HepG2 (cell line): ENCODE data around the gene ZCCHC17. TPM values are rescaled to one million over a fixed set of nuclear protein-coding genes. Genes with fewer than 3 reads are reported as not detected.
A peak's percentile ranks its signal among the peaks of the same experiment; 100 is the strongest.

Experiments
- CBFB ChIP-seq: sonication (generic); formaldehyde crosslinking; IDR thresholded peaks from 2 replicates; pipeline ENCODE4 v1.4.0; 2020; ENCODE audit warnings: missing genetic modification reagents
- CBX5 ChIP-seq: sonication (generic); formaldehyde crosslinking; IDR thresholded peaks from 2 replicates; pipeline ENCODE4 v1.4.0; 2020; ENCODE audit warnings: missing genetic modification reagents, borderline replicate concordance
- DMTF1 ChIP-seq: sonication (generic); formaldehyde crosslinking; IDR thresholded peaks from 2 replicates; pipeline ENCODE4 v1.4.0; 2020; ENCODE audit warnings: mild to moderate bottlenecking, missing genetic modification reagents
- FOSL2 ChIP-seq: sonication (generic); formaldehyde crosslinking; IDR thresholded peaks from 2 replicates; pipeline ENCODE4 v1.4.0; 2020; ENCODE audit warnings: missing genetic modification reagents
- FOXK1 ChIP-seq: sonication (generic); formaldehyde crosslinking; IDR thresholded peaks from 2 replicates; pipeline ENCODE4 v1.4.0; 2020; ENCODE audit warnings: low read depth, missing genetic modification reagents, borderline replicate concordance
- KAT2B ChIP-seq: fragments of 150-350 bp; IDR thresholded peaks from 2 replicates; pipeline ENCODE4 v1.6.1; 2014; ENCODE audit warnings: low read depth, low read length, borderline replicate concordance
- KDM5B ChIP-seq: sonication (generic); formaldehyde crosslinking; IDR thresholded peaks from 2 replicates; pipeline ENCODE4 v1.4.0; 2020; ENCODE audit warnings: missing genetic modification reagents, mild to moderate bottlenecking, borderline replicate concordance
- MTF1 ChIP-seq: sonication (generic); formaldehyde crosslinking; IDR thresholded peaks from 2 replicates; pipeline ENCODE4 v1.5.0; 2020; ENCODE audit warnings: missing genetic modification reagents
- PATZ1 ChIP-seq: sonication (generic); formaldehyde crosslinking; IDR thresholded peaks from 2 replicates; pipeline ENCODE4 v1.4.0; 2020; ENCODE audit warnings: missing genetic modification reagents
- SALL1 ChIP-seq: sonication (generic); formaldehyde crosslinking; IDR thresholded peaks from 2 replicates; pipeline ENCODE4 v1.8.0; 2022; ENCODE audit warnings: mild to moderate bottlenecking, missing genetic modification reagents
- SETDB1 ChIP-seq: sonication (generic); formaldehyde crosslinking; IDR thresholded peaks from 2 replicates; pipeline ENCODE4 v1.5.1; 2020; ENCODE audit warnings: missing genetic modification reagents, mild to moderate bottlenecking, borderline replicate concordance
- SOX13 ChIP-seq, 3 experiments: fragments of 450-650 bp in 1 of 3; sonication (generic) in 1 of 3; formaldehyde crosslinking in 1 of 3; IDR thresholded peaks in 2 of 3; conservative IDR thresholded peaks in 1 of 3; 2 replicates each; pipeline versions ENCODE4 v1.5.0 to v1.6.1; 2016 to 2020; ENCODE audit warnings: antibody characterized with exemption in 1 of 3, mild to moderate bottlenecking in 1 of 3, missing compliant biosample characterization in 1 of 3, missing genetic modification reagents in 1 of 3, moderate library complexity in 1 of 3
- SP1 ChIP-seq, 2 experiments: fragments of 450-650 bp in 1 of 2; sonication (generic) in 1 of 2; formaldehyde crosslinking in 1 of 2; IDR thresholded peaks; 2 replicates each; pipeline versions ENCODE4 v1.4.0 to v1.6.1; 2016 to 2020; ENCODE audit warnings: missing genetic modification reagents in 1 of 2
- SSRP1 ChIP-seq: IDR thresholded peaks from 2 replicates; pipeline ENCODE4 v1.6.1; 2016; ENCODE audit warnings: control low read depth
- TEF ChIP-seq: sonication (generic); formaldehyde crosslinking; IDR thresholded peaks from 2 replicates; pipeline ENCODE4 v1.5.0; 2020; ENCODE audit warnings: missing genetic modification reagents
- YEATS2 ChIP-seq: sonication (generic); formaldehyde crosslinking; IDR thresholded peaks from 2 replicates; pipeline ENCODE4 v1.4.0; 2020; ENCODE audit warnings: missing genetic modification reagents, borderline replicate concordance
- ZMYM3 ChIP-seq: sonication (generic); formaldehyde crosslinking; IDR thresholded peaks from 2 replicates; pipeline ENCODE4 v1.5.1; 2020; ENCODE audit warnings: mild to moderate bottlenecking, missing genetic modification reagents
- ZNF235 ChIP-seq: sonication (generic); formaldehyde crosslinking; IDR thresholded peaks from 2 replicates; pipeline ENCODE4 v1.8.1; 2023; ENCODE audit warnings: mild to moderate bottlenecking, missing genetic modification reagents, borderline replicate concordance
- ZNF292 ChIP-seq: sonication (generic); formaldehyde crosslinking; IDR thresholded peaks from 2 replicates; pipeline ENCODE4 v1.8.1; 2022; ENCODE audit warnings: mild to moderate bottlenecking, low read depth, missing genetic modification reagents, borderline replicate concordance
- ZNF3 ChIP-seq: IDR thresholded peaks from 2 replicates; pipeline ENCODE4 v1.7.0; 2017; ENCODE audit warnings: inconsistent platforms
- ZNF44 ChIP-seq: sonication (generic); formaldehyde crosslinking; IDR thresholded peaks from 2 replicates; pipeline ENCODE4 v1.5.1; 2020; ENCODE audit warnings: mild to moderate bottlenecking, missing genetic modification reagents
- ZNF777 ChIP-seq: sonication (generic); formaldehyde crosslinking; IDR thresholded peaks from 2 replicates; pipeline ENCODE4 v1.4.0; 2020; ENCODE audit warnings: missing genetic modification reagents
- ZNF839 ChIP-seq: sonication (generic); formaldehyde crosslinking; IDR thresholded peaks from 2 replicates; pipeline ENCODE4 v1.4.0; 2020; ENCODE audit warnings: missing genetic modification reagents, mild to moderate bottlenecking, borderline replicate concordance
- ZSCAN12 ChIP-seq: sonication (generic); formaldehyde crosslinking; IDR thresholded peaks from 2 replicates; pipeline ENCODE4 v1.9.0; 2021; ENCODE audit warnings: mild to moderate bottlenecking, missing genetic modification reagents
- ZSCAN30 ChIP-seq: sonication (generic); formaldehyde crosslinking; IDR thresholded peaks from 2 replicates; pipeline ENCODE4 v1.5.0; 2020; ENCODE audit warnings: mild to moderate bottlenecking, missing genetic modification reagents
- polyA plus RNA-seq, 8 experiments: library from polyadenylated mRNA; depleted of rRNA in 3 of 8; stranded (reverse) in 7 of 8; unstranded in 1 of 8; fragments of >200 nt; fragmentation: Illumina TruSeq in 4 of 8; extraction: Trizol in 4 of 8; gene quantifications; 2 replicates each; pipeline versions ENCODE4 v1.2.1 to v1.2.3, GENCODE V29; 2011 to 2016; ENCODE audit warnings: low read depth in 4 of 8, missing spikeins in 1 of 8, mixed read lengths in 1 of 8; ENCODE audit not compliant: insufficient read depth in 1 of 8
- total RNA-seq, 5 experiments: library from RNA; depleted of rRNA; stranded (reverse); fragments of >200 nt; fragmentation: Illumina TruSeq; extraction: Trizol; gene quantifications; 2 replicates each; pipeline ENCODE4 v1.2.3, GENCODE V29; 2016; ENCODE audit warnings: low read depth in 1 of 5
- TF ChIP-seq, protein P1 (sequence below): sonication (generic); formaldehyde crosslinking; IDR thresholded peaks from 2 replicates; pipeline ENCODE4 v1.5.0; 2020; ENCODE audit warnings: missing genetic modification reagents

ZCCHC17 gene
- total and polyA plus RNA-seq, 2 of the 13 experiments (the other 11 are each of a cell fraction or from before 2014, with no cell fraction given): 20.5 to 53.0 TPM

- TF ChIP-seq PATZ1 (CRISPR knock-in tag) (no peak), ZSCAN30 (CRISPR knock-in tag) (no peak), SOX13 (IDR thresholded peaks at IDR 0.05) (no peak), SOX13 (CRISPR knock-in tag; conservative IDR thresholded peaks at IDR 0.05 in 1 of 2, IDR thresholded peaks at IDR 0.05 in 1 of 2) (no peak), ZNF3 (CRISPR knock-in tag) (no peak), ZNF235 (no peak), SETDB1 (no peak), CBFB (CRISPR knock-in tag) (0 out of 2 replicates have a peak, but pooled peaks have one; percentile 25), FOXK1 (CRISPR knock-in tag) (no peak), ZMYM3 (CRISPR knock-in tag) (0 out of 2 replicates have a peak, but pooled peaks have one; percentile 40), SSRP1 (no peak), FOSL2 (CRISPR knock-in tag) (peak; percentile 26; the same call in 1 of the 2 replicates), DMTF1 (CRISPR knock-in tag) (no peak), KDM5B (CRISPR knock-in tag) (peak; percentile 70; the same call in 1 of the 2 replicates), YEATS2 (CRISPR knock-in tag) (no peak), ZNF44 (0 out of 2 replicates have a peak, but pooled peaks have one; percentile 63), ZNF839 (CRISPR knock-in tag) (no peak), ZNF292 (CRISPR knock-in tag) (no peak), SALL1 (CRISPR knock-in tag) (peak; percentile 68), MTF1 (CRISPR knock-in tag) (no peak), TEF (no peak), SP1 (IDR thresholded peaks at IDR 0.05) (no peak), SP1 (CRISPR knock-in tag; IDR thresholded peaks at IDR 0.05) (no peak), ZNF777 (peak; percentile 74), CBX5 (CRISPR knock-in tag) (no peak), ZSCAN12 (CRISPR knock-in tag) (no peak), KAT2B (no peak)
- TF ChIP-seq, protein P1, sequence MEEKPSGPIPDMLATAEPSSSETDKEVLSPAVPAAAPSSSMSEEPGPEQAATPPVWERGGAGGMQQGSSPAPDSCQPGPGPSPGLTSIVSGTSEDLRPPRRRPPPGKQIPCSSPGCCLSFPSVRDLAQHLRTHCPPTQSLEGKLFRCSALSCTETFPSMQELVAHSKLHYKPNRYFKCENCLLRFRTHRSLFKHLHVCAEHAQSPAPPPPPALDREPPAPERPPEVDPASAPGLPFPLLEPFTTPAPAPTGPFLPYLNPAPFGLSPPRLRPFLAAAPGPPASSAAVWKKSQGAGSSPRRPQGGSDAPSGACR (CRISPR knock-in tag): no peak
Measured at GRCh38 chr1:31394584-31395193, 97.9 kb downstream of the ZCCHC17 start (continued).
